GM12865 (cell line): ENCODE results near the gene ACER1.

ENCODE experiments used
- DNase-seq: peaks from one replicate; pipeline ENCODE4 v3.0.0; 2010; ENCODE audit warnings: low read depth
- H3K4me3 ChIP-seq: 2 replicates; pipeline ENCODE4 v1.5.1; 2011; ENCODE audit warnings: mild to moderate bottlenecking, low read depth, low read length, control low read depth
- TF ChIP-seq, protein P1 (sequence below): IDR thresholded peaks from 2 replicates; pipeline ENCODE4 v1.5.1; 2011; ENCODE audit warnings: low read length, control low read depth, low read depth, inconsistent platforms; ENCODE audit not compliant: insufficient read depth; ENCODE audit errors: missing control alignments

ACER1 gene

DNA sequence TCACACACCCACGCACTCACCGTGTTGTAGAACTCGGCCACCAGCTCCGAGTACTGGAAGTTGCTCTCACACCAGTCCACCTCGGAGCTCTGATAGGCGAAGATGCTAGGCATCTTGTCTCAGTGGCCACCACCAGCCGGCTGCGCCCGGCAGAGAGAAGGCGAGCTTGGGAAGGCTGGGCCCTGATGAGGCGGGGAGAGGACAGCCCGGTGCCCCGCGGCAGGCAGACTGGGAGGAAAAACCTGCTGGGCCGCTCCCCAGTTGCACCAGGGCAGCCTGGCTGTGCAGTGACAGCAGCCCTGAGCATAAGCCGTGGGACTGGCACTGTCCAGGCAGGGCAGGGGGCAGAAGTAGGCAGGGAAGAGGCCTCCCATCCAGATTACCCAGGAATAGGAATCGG lies at the start of gene ACER1:
ACER1 (minus strand) TSS at position 174 of the 400 bp plus-strand sequence; CDS start at position 113, 61 bp downstream.
- DNase-seq: no peak
- TF ChIP-seq, protein P1, sequence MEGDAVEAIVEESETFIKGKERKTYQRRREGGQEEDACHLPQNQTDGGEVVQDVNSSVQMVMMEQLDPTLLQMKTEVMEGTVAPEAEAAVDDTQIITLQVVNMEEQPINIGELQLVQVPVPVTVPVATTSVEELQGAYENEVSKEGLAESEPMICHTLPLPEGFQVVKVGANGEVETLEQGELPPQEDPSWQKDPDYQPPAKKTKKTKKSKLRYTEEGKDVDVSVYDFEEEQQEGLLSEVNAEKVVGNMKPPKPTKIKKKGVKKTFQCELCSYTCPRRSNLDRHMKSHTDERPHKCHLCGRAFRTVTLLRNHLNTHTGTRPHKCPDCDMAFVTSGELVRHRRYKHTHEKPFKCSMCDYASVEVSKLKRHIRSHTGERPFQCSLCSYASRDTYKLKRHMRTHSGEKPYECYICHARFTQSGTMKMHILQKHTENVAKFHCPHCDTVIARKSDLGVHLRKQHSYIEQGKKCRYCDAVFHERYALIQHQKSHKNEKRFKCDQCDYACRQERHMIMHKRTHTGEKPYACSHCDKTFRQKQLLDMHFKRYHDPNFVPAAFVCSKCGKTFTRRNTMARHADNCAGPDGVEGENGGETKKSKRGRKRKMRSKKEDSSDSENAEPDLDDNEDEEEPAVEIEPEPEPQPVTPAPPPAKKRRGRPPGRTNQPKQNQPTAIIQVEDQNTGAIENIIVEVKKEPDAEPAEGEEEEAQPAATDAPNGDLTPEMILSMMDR: no peak
- no peak within 1 kb of the TSS for H3K4me3 ChIP-seq

DNA sequence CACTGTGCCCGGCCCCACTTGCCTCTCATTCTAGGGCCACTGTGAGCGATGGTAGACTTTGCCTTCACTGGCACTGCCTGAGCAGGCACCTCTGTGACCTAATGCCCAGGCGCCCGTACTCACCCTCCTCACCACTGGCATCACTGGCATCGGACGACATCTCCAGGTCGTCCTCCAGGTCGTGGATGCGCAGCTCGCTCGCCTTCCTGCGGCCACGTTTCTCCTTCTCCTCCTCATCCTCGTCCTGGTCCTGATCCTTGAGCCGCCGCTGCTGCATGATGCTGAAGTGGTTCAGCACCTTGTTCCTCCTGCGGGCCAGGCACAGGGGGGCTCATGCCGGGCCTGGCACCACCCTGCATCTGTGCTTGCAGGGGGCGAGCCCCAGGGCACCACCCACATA lies 49.8 kb upstream of the ACER1 start:
- TF ChIP-seq, protein P1: no peak
- H3K4me3 ChIP-seq: no peak overlapping the region
- no peak for DNase-seq

- no peak overlapping the region for H3K4me3 ChIP-seq
- TF ChIP-seq, protein P1: no peak
- DNase-seq: no peak
Measured at GRCh38 chr19:6381030-6381750, 47.8 kb upstream of the ACER1 start.

DNA sequence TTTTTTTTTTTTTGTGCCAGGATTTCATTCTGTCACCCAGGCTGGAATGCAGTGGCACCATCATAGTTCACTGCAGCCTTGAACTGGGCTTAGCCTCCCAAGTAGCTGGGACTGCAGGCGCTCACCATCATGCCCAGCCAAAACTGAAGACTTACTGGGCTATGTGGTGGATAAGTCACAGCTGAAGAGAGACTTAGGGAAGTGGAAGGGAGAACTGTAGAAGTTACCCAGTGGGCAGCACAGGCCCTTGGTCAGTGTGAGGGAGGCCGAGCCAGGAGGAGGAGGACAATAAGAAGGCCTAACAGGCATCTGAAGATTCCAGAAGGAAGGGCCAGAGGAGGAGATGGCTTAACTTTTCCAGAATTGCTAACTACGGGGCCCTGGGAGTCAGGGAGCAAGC lies 46.3 kb upstream of the ACER1 start:
- DNase-seq: no peak
- TF ChIP-seq, protein P1: no peak
- no peak overlapping the region for H3K4me3 ChIP-seq

DNA sequence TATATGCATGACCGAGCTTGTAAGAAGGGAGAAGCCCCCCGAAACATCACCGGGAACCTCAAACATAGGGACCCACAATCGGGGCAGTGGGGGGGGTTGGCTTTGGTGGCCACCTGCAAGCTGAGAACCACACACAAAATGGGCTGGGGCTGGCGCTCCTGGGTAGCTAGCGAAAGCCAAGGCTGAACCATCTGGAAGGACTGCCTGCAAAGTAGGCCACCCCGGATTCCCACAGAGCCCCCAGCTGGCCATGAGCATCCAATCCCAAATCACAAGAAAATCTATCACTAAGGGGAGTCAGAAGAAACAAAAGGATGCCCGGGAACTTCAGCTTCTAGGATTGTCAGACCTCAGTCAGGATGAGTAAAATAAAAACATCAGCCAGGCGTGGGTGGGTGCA lies 45.1 kb upstream of the ACER1 start:
- DNase-seq: no peak
- TF ChIP-seq, protein P1: no peak

GRCh38 chr19:6378041-6378440 lies 44.6 kb upstream of the ACER1 start:
- TF ChIP-seq, protein P1: no peak
- no peak overlapping the region for H3K4me3 ChIP-seq
- no peak for DNase-seq

More for the DNA sequence above, 45.1 kb upstream of the ACER1 start:
- no peak overlapping the region for H3K4me3 ChIP-seq
